Kidney (tissue), 14 donors: ENCODE data around the gene COA1. TPM values are rescaled to one million over a fixed set of nuclear protein-coding genes. Genes with fewer than 3 reads are reported as not detected.

Source experiments
- DNase-seq, 5 donors: peaks; one replicate each; pipeline ENCODE4 v3.0.0-alpha.2; 2013 to 2020
- FAIRE-seq: peaks from 2 replicates; lab custom pipeline; 2012; peaks lifted over from hg19 to GRCh38; lab: Jason Lieb, UNC
- H3K27ac ChIP-seq, 2 donors: one replicate each; pipeline ENCODE4 v1.7.0; 2013; ENCODE audit warnings: low read depth in 2 of 2, low read length in 2 of 2, inconsistent platforms in 1 of 2
- H3K27me3 ChIP-seq: one replicate; pipeline ENCODE4 v1.7.1; 2013; ENCODE audit warnings: low read length, inconsistent platforms; ENCODE audit not compliant: control insufficient read depth, insufficient read depth
- H3K36me3 ChIP-seq, 3 donors: one replicate each; pipeline versions ENCODE4 v1.7.0 to v1.7.1; 2013; ENCODE audit warnings: low read length in 3 of 3, control low read depth in 1 of 3, inconsistent platforms in 1 of 3; ENCODE audit not compliant: insufficient read depth in 3 of 3, control insufficient read depth in 2 of 3
- H3K4me1 ChIP-seq, 3 donors: one replicate each; pipeline versions ENCODE4 v1.7.0 to v1.7.1; 2013; ENCODE audit warnings: low read length in 3 of 3, inconsistent platforms in 1 of 3, low read depth in 1 of 3; ENCODE audit not compliant: control insufficient read depth in 2 of 3, insufficient read depth in 2 of 3
- H3K4me3 ChIP-seq, 3 donors: one replicate each; pipeline versions ENCODE4 v1.7.0 to v1.8.1; 2013; ENCODE audit warnings: low read length in 3 of 3, control low read depth in 1 of 3, inconsistent platforms in 1 of 3
- H3K9ac ChIP-seq, 3 donors: one replicate each; pipeline versions ENCODE4 v1.7.0 to v1.7.1; 2013; ENCODE audit warnings: low read length in 3 of 3, control low read depth in 1 of 3, inconsistent platforms in 1 of 3
- H3K9me3 ChIP-seq, 3 donors: one replicate each; pipeline versions ENCODE4 v1.7.0 to v1.7.1; 2013; ENCODE audit warnings: low read length in 3 of 3, control low read depth in 1 of 3, inconsistent platforms in 1 of 3; ENCODE audit not compliant: control insufficient read depth in 2 of 3, insufficient read depth in 1 of 3
- intact Hi-C: fragments of 100-400 bp; cut with DNase I; formaldehyde crosslinking; loops from one replicate; pipeline ENCODE4 v1.11.1; 2022
- polyA plus RNA-seq: library from polyadenylated mRNA; stranded (reverse); fragments of 350-450 nt; fragmentation: Illumina TruSeq; extraction: RNeasy Lipid Tissue Mini Kit (QIAGEN cat#74804); gene quantifications from one replicate; pipeline ENCODE4 v1.2.3, GENCODE V29; 2014; ENCODE audit warnings: low read depth, low replicate concordance; ENCODE audit not compliant: insufficient read depth
- total RNA-seq: library from RNA; stranded (reverse); fragmentation: NEBNext Ultra II Directional; extraction: Animal tissue kit (Norgen Biotek cat#: 25700); gene quantifications from one replicate; pipeline ENCODE4 v1.2.1, GENCODE V29; 2021
- TF ChIP-seq, protein P1 (sequence below): IDR thresholded peaks from 3 replicates; pipeline ENCODE4 v1.5.1; 2012; ENCODE audit warnings: mild to moderate bottlenecking, moderate library complexity, borderline replicate concordance; ENCODE audit not compliant: insufficient read depth; ENCODE audit errors: extremely low read depth
- donor health status: control.
- donor health status: control.
- donor health status: control.
- donor health status: control.
- donor health status: control.
- donor health status: DM: yes; HTN: yes; CAD: no.
- donor health status: Normal renal cell carcinoma (clear cell type).

Gene COA1
- total and polyA plus RNA-seq, 2 donors from 2014 or later = 49.6 to 58.9 TPM

DNA sequence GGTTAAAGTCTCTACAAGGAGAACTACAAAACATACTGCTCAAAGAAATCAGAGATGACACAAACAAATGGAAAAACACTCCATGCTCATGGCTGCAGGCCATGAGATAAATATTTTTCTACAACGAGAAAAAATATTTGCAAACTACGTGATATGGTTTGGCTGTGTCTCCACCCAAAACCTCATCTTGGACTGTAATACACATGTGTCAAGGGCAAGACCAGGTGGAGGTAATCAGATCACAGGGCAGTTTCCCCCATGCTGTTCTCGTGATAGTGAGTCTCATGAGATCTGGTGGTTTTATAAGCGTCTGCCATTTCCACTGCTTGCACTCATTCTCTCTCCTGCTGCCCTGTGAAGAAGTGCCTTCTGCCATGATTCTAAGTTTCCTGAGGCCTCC lies 57.8 kb downstream of the COA1 start:
- Histone ChIP-seq H3K9ac (no peak overlapping the region), H3K36me3 (no peaks in the 10 kb centered on the region), H3K4me1 (peaks cover 0 to 8% (median 0%) of the 10 kb centered on the region in 3 donors), H3K9me3 (peaks cover 0 to 7% (median 0%) of the 10 kb centered on the region in 3 donors), H3K4me3 (no peak overlapping the region), H3K27me3 (no peaks in the 10 kb centered on the region), H3K27ac (no peak overlapping the region)
- DNase-seq = no peak
- TF ChIP-seq, protein P1, sequence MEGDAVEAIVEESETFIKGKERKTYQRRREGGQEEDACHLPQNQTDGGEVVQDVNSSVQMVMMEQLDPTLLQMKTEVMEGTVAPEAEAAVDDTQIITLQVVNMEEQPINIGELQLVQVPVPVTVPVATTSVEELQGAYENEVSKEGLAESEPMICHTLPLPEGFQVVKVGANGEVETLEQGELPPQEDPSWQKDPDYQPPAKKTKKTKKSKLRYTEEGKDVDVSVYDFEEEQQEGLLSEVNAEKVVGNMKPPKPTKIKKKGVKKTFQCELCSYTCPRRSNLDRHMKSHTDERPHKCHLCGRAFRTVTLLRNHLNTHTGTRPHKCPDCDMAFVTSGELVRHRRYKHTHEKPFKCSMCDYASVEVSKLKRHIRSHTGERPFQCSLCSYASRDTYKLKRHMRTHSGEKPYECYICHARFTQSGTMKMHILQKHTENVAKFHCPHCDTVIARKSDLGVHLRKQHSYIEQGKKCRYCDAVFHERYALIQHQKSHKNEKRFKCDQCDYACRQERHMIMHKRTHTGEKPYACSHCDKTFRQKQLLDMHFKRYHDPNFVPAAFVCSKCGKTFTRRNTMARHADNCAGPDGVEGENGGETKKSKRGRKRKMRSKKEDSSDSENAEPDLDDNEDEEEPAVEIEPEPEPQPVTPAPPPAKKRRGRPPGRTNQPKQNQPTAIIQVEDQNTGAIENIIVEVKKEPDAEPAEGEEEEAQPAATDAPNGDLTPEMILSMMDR = no peak
- intact Hi-C loops = no loop called here
- FAIRE-seq = no peak

DNA sequence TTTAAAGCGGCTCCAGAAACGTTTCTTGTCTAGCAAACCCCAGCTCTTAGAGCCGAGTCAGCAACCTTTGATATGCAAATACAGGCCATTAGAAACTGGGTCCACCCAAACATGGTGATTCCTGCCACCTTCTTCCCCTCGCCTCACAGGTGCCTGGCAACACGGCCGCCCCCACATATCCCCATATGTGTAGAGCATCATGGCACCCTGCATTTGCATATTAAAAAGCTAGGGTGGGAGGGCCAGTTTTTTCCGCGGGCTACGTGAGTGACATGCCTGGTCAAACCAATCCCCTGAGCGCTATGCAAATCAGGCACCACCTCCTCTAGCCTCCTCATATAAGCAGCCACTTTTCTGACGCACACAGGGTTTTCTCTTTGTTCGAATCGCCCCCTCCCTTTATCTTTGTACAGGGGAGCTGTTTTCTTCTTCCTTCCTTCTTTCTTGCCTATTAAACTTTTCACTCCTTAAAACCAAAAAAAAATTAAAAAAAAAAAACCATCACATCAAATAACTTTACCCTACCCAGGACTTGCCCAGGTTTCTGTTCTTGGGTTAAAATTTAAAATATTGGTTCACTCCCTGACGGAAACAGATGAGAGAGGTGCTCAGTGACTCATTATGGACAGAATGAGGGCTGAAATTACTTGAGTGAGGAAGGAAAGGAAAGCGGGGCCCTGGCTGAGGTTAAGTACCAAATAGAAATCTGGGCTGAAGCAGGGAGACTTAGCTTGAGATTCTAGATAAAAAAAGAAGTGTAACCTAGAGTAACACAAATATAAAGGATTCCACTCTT lies 59.8 kb downstream of the COA1 start:
- TF ChIP-seq, protein P1 = no peak
- Histone ChIP-seq H3K9ac (no peak overlapping the region), H3K36me3 (no peaks in the 10 kb centered on the region), H3K4me3 (no peak overlapping the region), H3K4me1 (peaks cover 0 to 6% (median 0%) of the 10 kb centered on the region in 3 donors), H3K27me3 (no peaks in the 10 kb centered on the region), H3K9me3 (peaks cover 0 to 7% (median 0%) of the 10 kb centered on the region in 3 donors), H3K27ac (no peak overlapping the region)
- no peak for DNase-seq
- no peak for FAIRE-seq
- intact Hi-C loops = no loop called here

DNA sequence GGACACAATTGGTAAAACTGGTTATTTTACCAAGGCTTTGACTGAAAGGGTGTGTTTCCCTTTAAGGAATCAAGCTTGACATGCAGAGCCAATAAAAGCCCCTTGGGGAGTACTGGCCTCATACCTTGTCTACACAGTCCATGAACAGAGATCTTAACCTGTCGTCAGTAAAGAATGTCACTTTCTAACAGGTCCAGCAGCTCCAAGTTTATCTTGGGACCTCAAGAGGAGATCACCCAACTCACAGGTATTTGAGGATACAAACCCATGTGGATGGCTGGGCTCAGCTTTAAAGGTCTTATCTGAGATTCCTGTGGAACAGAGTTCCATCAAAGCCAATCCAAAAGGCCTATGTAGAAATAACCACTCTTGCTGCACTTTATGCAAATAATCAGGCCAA lies 61.3 kb downstream of the COA1 start:
- intact Hi-C loops = no loop called here
- no peaks in the 10 kb centered on the region for H3K4me1 ChIP-seq
- no peaks in the 10 kb centered on the region for H3K36me3 ChIP-seq
- no peak overlapping the region for H3K27ac ChIP-seq
- no peaks in the 10 kb centered on the region for H3K27me3 ChIP-seq
- FAIRE-seq (no peak), DNase-seq (no peak)
- peaks cover 0 to 7% (median 0%) of the 10 kb centered on the region in 3 donors for H3K9me3 ChIP-seq
- H3K9ac ChIP-seq = no peak overlapping the region
- no peak overlapping the region for H3K4me3 ChIP-seq
- TF ChIP-seq, protein P1 = no peak

DNA sequence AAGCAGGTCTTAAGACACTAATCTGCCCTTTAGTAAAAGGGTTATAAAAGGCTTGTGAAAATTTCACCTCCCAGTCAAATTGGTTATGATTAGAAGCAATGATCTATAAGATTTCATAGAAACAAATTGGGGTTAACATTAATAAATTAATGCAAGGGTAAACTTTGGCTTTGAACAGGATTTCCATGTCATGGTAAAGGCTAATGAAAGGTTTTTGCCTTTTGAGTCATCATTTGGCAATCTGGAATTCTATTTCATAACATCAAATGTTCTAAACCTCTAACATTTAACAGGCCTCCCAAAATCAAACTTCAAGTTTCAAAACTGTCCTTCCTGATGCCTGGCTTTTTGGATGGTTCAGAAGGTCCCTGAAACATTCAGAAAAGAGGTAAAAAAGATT lies 62.4 kb downstream of the COA1 start:
- TF ChIP-seq, protein P1 = no peak
- H3K4me1 ChIP-seq = no peaks in the 10 kb centered on the region
- no peaks in the 10 kb centered on the region for H3K36me3 ChIP-seq
- peaks cover 0 to 4% (median 0%) of the 10 kb centered on the region in 3 donors for H3K9me3 ChIP-seq
- no peak for FAIRE-seq
- H3K27me3 ChIP-seq = no peaks in the 10 kb centered on the region
- intact Hi-C loops = no loop called here
- no peak overlapping the region for H3K27ac ChIP-seq
- no peak overlapping the region for H3K9ac ChIP-seq
- H3K4me3 ChIP-seq = no peak overlapping the region
- no peak for DNase-seq
